ENCODE results near the gene PANX3.

DNA sequence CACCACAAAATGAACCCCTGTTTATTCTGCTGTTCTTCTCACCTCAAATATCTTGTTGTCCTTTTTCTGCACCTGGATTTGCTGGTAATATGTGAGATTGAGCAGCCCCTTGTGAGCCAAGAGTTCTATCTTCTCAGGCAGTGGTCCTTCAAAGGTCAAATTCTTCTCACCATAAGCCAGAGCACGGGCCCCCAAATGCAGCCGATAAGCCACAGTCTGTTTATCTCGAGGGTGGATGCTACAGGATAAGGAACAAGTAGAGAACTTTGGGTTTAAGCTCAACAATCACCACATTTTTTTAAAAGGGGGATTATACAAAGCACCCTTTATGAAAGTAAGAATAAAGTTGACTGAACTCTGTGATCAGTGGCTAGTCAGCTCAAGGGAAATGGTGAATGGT is 27.3 kb downstream of the PANX3 start:
- TF ChIP-seq POLR2AphosphoS5 (IDR thresholded peaks at IDR 0.05; ENCODE audit: low read depth, low read length), result no peak
- no peak for TF ChIP-seq POLR2A (IDR thresholded peaks at IDR 0.05; ENCODE audit: low read depth, low read length)
- no peak for TF ChIP-seq TAF1 (IDR thresholded peaks at IDR 0.05; ENCODE audit: borderline replicate concordance, low read depth, low read length)
